GM12878 (cell line): ENCODE measurements around the gene MRM1. TPM values are rescaled to one million over a fixed set of nuclear protein-coding genes. Genes with fewer than 3 reads are reported as not detected.

Source experiments
- ATAC-seq: fragments of 200-7000 bp; cut with Tn5 transposase; 3 replicates; pipeline ENCODE4 v1.9.1; 2020; ENCODE audit warnings: mild to moderate bottlenecking, moderate library complexity
- BruUV-seq: library from RNA; stranded (reverse); fragments of 400-500 nt; replicated peaks from 2 replicates; lab custom pipeline; 2021; lab: Mats Ljungman, UMichigan
- CTCF ChIA-PET: fragments of 300-600 bp; sonication (Branson Sonifier 250); formaldehyde crosslinking; extraction: SDS; loops from one replicate; lab custom pipeline; 2021; ENCODE audit warnings: inconsistent platforms; lab: Yijun Ruan, JAX
- POLR2A ChIA-PET: fragments of 350-600 bp; formaldehyde crosslinking; extraction: SDS; loops from one replicate; lab custom pipeline; 2021; ENCODE audit warnings: inconsistent platforms; lab: Charles Lee
- RAD21 ChIA-PET: fragments of 300-600 bp; sonication (Branson Sonifier 250); formaldehyde crosslinking; loops from one replicate; lab custom pipeline; 2023; ENCODE audit warnings: antibody characterized with exemption; ENCODE audit not compliant: unreplicated experiment; lab: Charles Lee
- SMC1A ChIA-PET: fragments of 300-600 bp; sonication (Branson Sonifier 250); formaldehyde crosslinking; loops from one replicate; lab custom pipeline; 2023; ENCODE audit not compliant: unreplicated experiment, uncharacterized antibody; lab: Charles Lee
- DNase-seq: peaks from one replicate; pipeline ENCODE4 v3.0.0-alpha.2; 2011; ENCODE audit warnings: low read depth, low spot score
- FAIRE-seq: peaks from 3 replicates; lab custom pipeline; 2011; peaks lifted over from hg19 to GRCh38; lab: Jason Lieb, UNC
- H2AFZ ChIP-seq: 2 replicates; pipeline ENCODE4 v1.6.0; 2011; ENCODE audit warnings: low read depth, low read length, control low read depth; ENCODE audit not compliant: control insufficient read depth
- H3K27ac ChIP-seq: 2 replicates; pipeline ENCODE4 v1.5.1; 2011; ENCODE audit warnings: control low read depth; ENCODE audit not compliant: control insufficient read depth, insufficient read depth
- H3K27me3 ChIP-seq, 2 experiments: replicated peaks in 1 of 2; 2 replicates each; pipeline versions ENCODE4 v1.6.0 to v1.6.1; 2011; ENCODE audit warnings: low read length in 1 of 2; ENCODE audit not compliant: control insufficient read depth in 2 of 2, insufficient read depth in 2 of 2
- H3K36me3 ChIP-seq, 2 experiments: 2 replicates each; pipeline ENCODE4 v1.5.1; 2011; ENCODE audit warnings: low read length in 1 of 2; ENCODE audit not compliant: control insufficient read depth in 2 of 2, insufficient read depth in 2 of 2
- H3K4me1 ChIP-seq: 2 replicates; pipeline ENCODE4 v1.6.1; 2011; ENCODE audit warnings: mild to moderate bottlenecking, low read length, moderate library complexity, mixed read lengths; ENCODE audit not compliant: control insufficient read depth, insufficient read depth
- H3K4me2 ChIP-seq: 2 replicates; pipeline ENCODE4 v1.6.0; 2011; ENCODE audit warnings: control low read depth; ENCODE audit not compliant: control insufficient read depth, insufficient read depth
- H3K4me3 ChIP-seq: fragments of 200-600 bp; sonication (generic); 2 replicates; pipeline ENCODE4 v1.5.1; 2016
- H3K79me2 ChIP-seq: 2 replicates; pipeline ENCODE4 v1.6.0; 2011; ENCODE audit warnings: low read length; ENCODE audit not compliant: control insufficient read depth, insufficient read depth
- H3K9ac ChIP-seq: 2 replicates; pipeline ENCODE4 v1.8.0; 2011; ENCODE audit warnings: low read length, control low read depth, mixed read lengths; ENCODE audit not compliant: control insufficient read depth, insufficient read depth
- H3K9me3 ChIP-seq: replicated peaks from 3 replicates; pipeline ENCODE4 v1.5.1; 2011; ENCODE audit warnings: mild to moderate bottlenecking, low read length; ENCODE audit not compliant: control insufficient read depth, insufficient read depth
- H4K20me1 ChIP-seq: 2 replicates; pipeline ENCODE4 v1.6.0; 2011; ENCODE audit not compliant: control insufficient read depth, insufficient read depth
- CBFB ChIP-seq: IDR thresholded peaks from 2 replicates; pipeline ENCODE4 v1.6.1; 2016; ENCODE audit warnings: antibody characterized with exemption, low read depth
- ETV6 ChIP-seq, 2 experiments: fragments of 450-650 bp in 1 of 2; IDR thresholded peaks in 1 of 2; conservative IDR thresholded peaks in 1 of 2; 2 replicates each; pipeline ENCODE4 v1.6.1; 2014; ENCODE audit warnings: antibody characterized with exemption in 1 of 2, borderline replicate concordance in 1 of 2, low read depth in 1 of 2, mild to moderate bottlenecking in 1 of 2, moderate library complexity in 1 of 2
- FOS ChIP-seq: IDR thresholded peaks from 3 replicates; pipeline ENCODE4 v1.6.1; 2011; ENCODE audit warnings: borderline replicate concordance; ENCODE audit not compliant: insufficient read length; ENCODE audit errors: extremely low read depth
- GATAD2B ChIP-seq: fragments of 450-650 bp; conservative IDR thresholded peaks from 2 replicates; pipeline ENCODE4 v1.6.1; 2017; ENCODE audit warnings: low read depth, mild to moderate bottlenecking, moderate library complexity
- HDAC2 ChIP-seq: fragments of 200-600 bp; sonication (generic); IDR thresholded peaks from 2 replicates; pipeline ENCODE4 v1.6.1; 2017
- KDM1A ChIP-seq: fragments of 200-600 bp; sonication (generic); IDR thresholded peaks from 2 replicates; pipeline ENCODE4 v1.6.1; 2016; ENCODE audit warnings: borderline replicate concordance
- LARP7 ChIP-seq: fragments of 450-650 bp; IDR thresholded peaks from 2 replicates; pipeline ENCODE4 v1.6.1; 2017; ENCODE audit warnings: mild to moderate bottlenecking
- NFYA ChIP-seq: IDR thresholded peaks from 2 replicates; pipeline ENCODE4 v1.6.1; 2011; ENCODE audit warnings: low read depth, mild to moderate bottlenecking, low read length, improper control_type of control experiment, borderline replicate concordance
- RFX5 ChIP-seq: IDR thresholded peaks from 2 replicates; pipeline ENCODE4 v1.6.1; 2011; ENCODE audit warnings: low read depth, low read length, improper control_type of control experiment
- SIN3A ChIP-seq: IDR thresholded peaks from 2 replicates; pipeline ENCODE4 v1.6.1; 2012; ENCODE audit warnings: low read depth, low read length, improper control_type of control experiment
- SREBF2 ChIP-seq: IDR thresholded peaks from 2 replicates; pipeline ENCODE4 v1.6.1; 2012; ENCODE audit warnings: mild to moderate bottlenecking, low read length
- ZNF24 ChIP-seq: fragments of 450-650 bp; IDR thresholded peaks from 2 replicates; pipeline ENCODE4 v1.6.1; 2017; ENCODE audit warnings: antibody characterized with exemption, mild to moderate bottlenecking
- ZSCAN29 ChIP-seq: fragments of 450-650 bp; IDR thresholded peaks from 2 replicates; pipeline ENCODE4 v1.6.1; 2017; ENCODE audit warnings: mild to moderate bottlenecking, moderate library complexity
- WGBS: methylation state at CpG from one replicate; pipeline ENCODE4 v1.1.6; 2016; ENCODE audit warnings: low lambda C conversion rate; ENCODE audit not compliant: insufficient replicate concordance, insufficient coverage; ENCODE audit errors: missing lambda C conversion rate; 5-methylcytosine and 5-hydroxymethylcytosine counted together
- in situ Hi-C: fragments of 300-500 bp; cut with MboI; formaldehyde crosslinking; loops from 9 replicates; pipeline ENCODE4 v1.14.3; 2018; ENCODE audit warnings: mixed read lengths
- intact Hi-C: fragments of 100-400 bp; cut with micrococcal nuclease; formaldehyde crosslinking; loops from one replicate; pipeline ENCODE4 v1.14.2; 2022; ENCODE audit not compliant: unreplicated experiment
- polyA plus RNA-seq, 11 experiments: library from polyadenylated mRNA; depleted of rRNA in 4 of 11; unstranded in 6 of 11; stranded (reverse) in 5 of 11; fragments of >200 nt; fragmentation: Nextera tagmentation in 4 of 11; fragmentation: Illumina TruSeq in 1 of 11; extraction: Ambion mirVana in 4 of 11; extraction: Trizol in 1 of 11; gene quantifications; 1 replicate in 1 of 11; 2 replicates in 10 of 11; pipeline versions ENCODE4 v1.2.1 to v1.2.3, GENCODE V29; 2011 to 2016; ENCODE audit warnings: inconsistent platforms in 2 of 11, missing spikeins in 2 of 11, low read depth in 1 of 11
- total RNA-seq, 4 experiments: library from RNA; depleted of rRNA in 3 of 4; stranded (reverse); fragments of >200 nt in 3 of 4; fragmentation: Illumina TruSeq in 1 of 4; extraction: Trizol in 1 of 4; gene quantifications; 2 replicates each; pipeline versions ENCODE4 v1.2.1 to v1.2.3, GENCODE V29; 2013 to 2021
- TF ChIP-seq, protein P1 (sequence below): fragments of 450-650 bp; formaldehyde crosslinking; IDR thresholded peaks from 2 replicates; pipeline ENCODE4 v1.4.0; 2022; ENCODE audit warnings: mild to moderate bottlenecking, moderate library complexity
- TF ChIP-seq, protein P2 (sequence below): IDR thresholded peaks from 2 replicates; pipeline ENCODE4 v1.6.1; 2011; ENCODE audit warnings: low read depth, mild to moderate bottlenecking, low read length, moderate library complexity, borderline replicate concordance; ENCODE audit errors: extremely low read depth
- TF ChIP-seq, protein P3 (sequence below): fragments of 450-650 bp; IDR thresholded peaks from 2 replicates; pipeline ENCODE4 v1.6.1; 2017; ENCODE audit warnings: low read depth, mild to moderate bottlenecking, moderate library complexity
- TF ChIP-seq, protein P4 (sequence below): fragments of 450-650 bp; IDR thresholded peaks from 2 replicates; pipeline ENCODE4 v1.6.1; 2017; ENCODE audit warnings: borderline replicate concordance

MRM1 gene
- total and polyA plus RNA-seq, 10 of the 15 experiments (the other 5 are each of a cell fraction or from before 2014, with no cell fraction given), result 0.23 to 16.9 (median 13.2) TPM

DNA sequence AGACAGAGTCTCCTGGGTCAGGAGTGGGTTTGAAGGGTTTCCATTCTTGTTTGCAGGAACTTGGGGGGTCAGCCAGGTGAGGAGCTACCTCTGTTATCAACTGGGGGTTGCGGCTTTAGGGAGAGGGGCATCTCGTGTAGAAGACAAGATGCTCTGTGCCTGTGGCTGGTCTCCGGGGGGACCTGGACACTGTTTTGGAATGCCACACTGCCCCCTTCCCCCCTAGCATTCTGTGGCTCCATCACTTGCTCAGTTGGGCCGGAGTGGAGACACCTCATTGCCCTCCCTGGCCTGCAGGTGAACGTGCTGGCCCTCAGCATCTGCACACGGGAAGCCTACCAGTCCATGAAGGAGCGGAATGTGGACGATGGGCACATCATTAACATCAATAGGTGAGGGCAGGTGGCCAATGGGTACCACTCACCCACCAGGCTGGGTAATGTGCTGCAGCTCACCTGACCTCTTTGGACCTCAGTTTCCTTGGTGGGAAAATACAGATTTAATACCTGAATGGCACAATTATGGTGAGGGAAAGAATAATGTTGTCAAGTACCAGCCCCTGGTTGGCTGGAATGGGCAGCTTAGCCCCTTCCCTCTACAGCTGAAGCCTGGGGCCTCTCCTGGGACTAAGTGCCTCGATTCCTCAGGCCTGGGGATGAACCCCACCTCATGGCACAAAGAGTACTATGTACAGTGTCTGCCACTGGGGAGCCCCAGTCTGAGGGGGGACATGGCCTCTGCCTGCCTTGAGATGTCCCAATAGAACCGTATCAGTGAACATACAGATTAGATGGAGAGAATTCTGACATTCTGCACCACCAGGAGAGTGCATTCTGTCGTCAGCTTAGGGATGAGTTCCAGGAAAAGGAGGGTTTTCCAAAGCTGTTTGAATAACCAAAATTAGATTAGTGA lies 3.3 kb upstream of the MRM1 start:
- no peak overlapping the region for H3K27ac ChIP-seq
- H3K9me3 ChIP-seq, result no peaks in the 10 kb centered on the region
- SMC1A ChIA-PET, result no interaction called here
- no peaks in the 10 kb centered on the region for H4K20me1 ChIP-seq
- ATAC-seq (no peak), DNase-seq (no peak), FAIRE-seq (no peak)
- peaks cover 13% of the 10 kb centered on the region for H3K4me1 ChIP-seq
- H3K27me3 ChIP-seq, result no peaks in the 10 kb centered on the region
- no peak overlapping the region for H3K4me2 ChIP-seq
- TF ChIP-seq, protein P1, sequence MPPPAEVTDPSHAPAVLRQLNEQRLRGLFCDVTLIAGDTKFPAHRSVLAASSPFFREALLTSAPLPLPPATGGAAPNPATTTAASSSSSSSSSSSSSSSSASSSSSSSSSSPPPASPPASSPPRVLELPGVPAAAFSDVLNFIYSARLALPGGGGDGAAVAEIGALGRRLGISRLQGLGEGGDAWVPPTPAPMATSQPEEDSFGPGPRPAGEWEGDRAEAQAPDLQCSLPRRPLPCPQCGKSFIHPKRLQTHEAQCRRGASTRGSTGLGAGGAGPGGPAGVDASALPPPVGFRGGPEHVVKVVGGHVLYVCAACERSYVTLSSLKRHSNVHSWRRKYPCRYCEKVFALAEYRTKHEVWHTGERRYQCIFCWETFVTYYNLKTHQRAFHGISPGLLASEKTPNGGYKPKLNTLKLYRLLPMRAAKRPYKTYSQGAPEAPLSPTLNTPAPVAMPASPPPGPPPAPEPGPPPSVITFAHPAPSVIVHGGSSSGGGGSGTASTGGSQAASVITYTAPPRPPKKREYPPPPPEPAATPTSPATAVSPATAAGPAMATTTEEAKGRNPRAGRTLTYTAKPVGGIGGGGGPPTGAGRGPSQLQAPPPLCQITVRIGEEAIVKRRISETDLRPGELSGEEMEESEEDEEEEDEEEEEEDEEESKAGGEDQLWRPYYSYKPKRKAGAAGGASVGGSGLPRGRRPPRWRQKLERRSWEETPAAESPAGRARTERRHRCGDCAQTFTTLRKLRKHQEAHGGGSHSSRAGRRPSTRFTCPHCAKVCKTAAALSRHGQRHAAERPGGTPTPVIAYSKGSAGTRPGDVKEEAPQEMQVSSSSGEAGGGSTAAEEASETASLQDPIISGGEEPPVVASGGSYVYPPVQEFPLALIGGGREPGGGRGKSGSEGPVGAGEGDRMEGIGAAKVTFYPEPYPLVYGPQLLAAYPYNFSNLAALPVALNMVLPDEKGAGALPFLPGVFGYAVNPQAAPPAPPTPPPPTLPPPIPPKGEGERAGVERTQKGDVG (CRISPR knock-in tag), result no peak
- TF ChIP-seq FOS, result no peak
- TF ChIP-seq SREBF2, result no peak
- no peak for TF ChIP-seq NFYA
- TF ChIP-seq KDM1A, result no peak
- TF ChIP-seq GATAD2B, result no peak
- TF ChIP-seq ZNF24, result no peak
- TF ChIP-seq, protein P2, sequence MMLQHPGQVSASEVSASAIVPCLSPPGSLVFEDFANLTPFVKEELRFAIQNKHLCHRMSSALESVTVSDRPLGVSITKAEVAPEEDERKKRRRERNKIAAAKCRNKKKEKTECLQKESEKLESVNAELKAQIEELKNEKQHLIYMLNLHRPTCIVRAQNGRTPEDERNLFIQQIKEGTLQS, result no peak
- TF ChIP-seq SIN3A, result no peak
- no peak for TF ChIP-seq ZSCAN29
- TF ChIP-seq HDAC2, result no peak
- no peak for TF ChIP-seq ETV6 (conservative IDR thresholded peaks at IDR 0.05 in 1 of 2, IDR thresholded peaks at IDR 0.05 in 1 of 2; ENCODE audit: borderline replicate concordance in 1 of 2, low read depth in 1 of 2)
- no peak for TF ChIP-seq RFX5
- TF ChIP-seq CBFB, result no peak
- TF ChIP-seq, protein P3, sequence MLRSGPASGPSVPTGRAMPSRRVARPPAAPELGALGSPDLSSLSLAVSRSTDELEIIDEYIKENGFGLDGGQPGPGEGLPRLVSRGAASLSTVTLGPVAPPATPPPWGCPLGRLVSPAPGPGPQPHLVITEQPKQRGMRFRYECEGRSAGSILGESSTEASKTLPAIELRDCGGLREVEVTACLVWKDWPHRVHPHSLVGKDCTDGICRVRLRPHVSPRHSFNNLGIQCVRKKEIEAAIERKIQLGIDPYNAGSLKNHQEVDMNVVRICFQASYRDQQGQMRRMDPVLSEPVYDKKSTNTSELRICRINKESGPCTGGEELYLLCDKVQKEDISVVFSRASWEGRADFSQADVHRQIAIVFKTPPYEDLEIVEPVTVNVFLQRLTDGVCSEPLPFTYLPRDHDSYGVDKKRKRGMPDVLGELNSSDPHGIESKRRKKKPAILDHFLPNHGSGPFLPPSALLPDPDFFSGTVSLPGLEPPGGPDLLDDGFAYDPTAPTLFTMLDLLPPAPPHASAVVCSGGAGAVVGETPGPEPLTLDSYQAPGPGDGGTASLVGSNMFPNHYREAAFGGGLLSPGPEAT, result no peak
- no peak for TF ChIP-seq LARP7
- TF ChIP-seq, protein P4, sequence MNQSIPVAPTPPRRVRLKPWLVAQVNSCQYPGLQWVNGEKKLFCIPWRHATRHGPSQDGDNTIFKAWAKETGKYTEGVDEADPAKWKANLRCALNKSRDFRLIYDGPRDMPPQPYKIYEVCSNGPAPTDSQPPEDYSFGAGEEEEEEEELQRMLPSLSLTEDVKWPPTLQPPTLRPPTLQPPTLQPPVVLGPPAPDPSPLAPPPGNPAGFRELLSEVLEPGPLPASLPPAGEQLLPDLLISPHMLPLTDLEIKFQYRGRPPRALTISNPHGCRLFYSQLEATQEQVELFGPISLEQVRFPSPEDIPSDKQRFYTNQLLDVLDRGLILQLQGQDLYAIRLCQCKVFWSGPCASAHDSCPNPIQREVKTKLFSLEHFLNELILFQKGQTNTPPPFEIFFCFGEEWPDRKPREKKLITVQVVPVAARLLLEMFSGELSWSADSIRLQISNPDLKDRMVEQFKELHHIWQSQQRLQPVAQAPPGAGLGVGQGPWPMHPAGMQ, result no peak
- no peaks in the 10 kb centered on the region for H3K36me3 ChIP-seq
- POLR2A ChIA-PET, result interaction anchor here (0.6 kb wide), 1 partner anchor 119 kb away, joined by 3 read pairs; no protein-coding TSS in a partner anchor
- BruUV-seq, result no TSS peak
- H3K4me3 ChIP-seq, result no peak overlapping the region
- WGBS, result 76% methylated on average over 11 of the region's 11 CpGs
- in situ Hi-C loops, result no loop called here
- H3K79me2 ChIP-seq, result peaks cover 17% of the 10 kb centered on the region
- CTCF ChIA-PET, result interaction anchor here (1.0 to 1.1 kb wide), 2 partner anchors 61 to 78 kb away, joined by 3 to 4 read pairs; no protein-coding TSS in a partner anchor
- H2AFZ ChIP-seq, result no peak overlapping the region
- no peak overlapping the region for H3K9ac ChIP-seq
- intact Hi-C loops, result no loop called here
- RAD21 ChIA-PET, result no interaction called here
